WI38 (cell line): ENCODE results near the gene SCARB1.

Experiments used
- H3K4me3 ChIP-seq: 2 replicates; pipeline ENCODE4 v1.5.1; 2011; ENCODE audit warnings: low read depth, mild to moderate bottlenecking, control low read depth, low read length
- TF ChIP-seq, protein P1 (sequence below): IDR thresholded peaks from 2 replicates; pipeline ENCODE4 v1.5.1; 2012; ENCODE audit warnings: low read depth, mild to moderate bottlenecking, control low read depth, low read length

The SCARB1 gene

DNA sequence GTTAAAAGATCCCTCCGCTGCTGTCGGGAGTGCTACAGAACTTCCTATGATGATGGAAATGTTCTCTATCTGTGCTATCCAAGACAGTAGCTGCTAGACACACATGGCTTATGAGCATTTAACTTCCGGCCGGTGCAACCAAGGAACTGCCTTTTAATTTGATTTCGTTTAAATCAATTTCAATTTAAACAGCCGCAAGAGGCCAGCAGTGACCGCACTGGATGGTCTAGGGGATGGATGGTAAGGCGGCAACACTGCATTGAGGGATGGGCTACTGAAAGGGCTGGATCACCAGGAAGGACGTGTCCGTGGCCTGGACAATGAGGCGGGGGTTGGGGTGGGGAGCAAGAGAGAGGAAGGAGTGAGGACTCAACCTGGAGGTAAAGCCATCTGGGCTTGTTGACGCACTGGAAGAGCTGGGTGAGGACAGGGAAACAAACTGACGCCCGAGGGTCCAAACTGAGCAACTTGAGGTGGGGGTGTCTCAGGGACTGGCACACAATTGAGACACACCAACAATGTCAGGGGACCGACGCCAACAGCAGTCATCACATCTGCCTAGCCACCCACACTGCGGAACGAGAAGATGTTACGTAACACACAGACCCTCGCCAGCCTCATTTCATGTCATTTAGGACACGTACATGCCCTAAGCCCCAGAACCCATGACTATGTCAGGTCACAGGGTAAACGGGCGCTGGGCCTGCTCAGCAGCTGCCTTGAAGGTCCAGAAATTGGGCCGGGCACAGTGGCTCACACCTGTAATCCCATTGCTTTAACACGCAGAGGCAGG is 57.6 kb downstream of the SCARB1 start:
- H3K4me3 ChIP-seq: no peak overlapping the region
- TF ChIP-seq, protein P1, sequence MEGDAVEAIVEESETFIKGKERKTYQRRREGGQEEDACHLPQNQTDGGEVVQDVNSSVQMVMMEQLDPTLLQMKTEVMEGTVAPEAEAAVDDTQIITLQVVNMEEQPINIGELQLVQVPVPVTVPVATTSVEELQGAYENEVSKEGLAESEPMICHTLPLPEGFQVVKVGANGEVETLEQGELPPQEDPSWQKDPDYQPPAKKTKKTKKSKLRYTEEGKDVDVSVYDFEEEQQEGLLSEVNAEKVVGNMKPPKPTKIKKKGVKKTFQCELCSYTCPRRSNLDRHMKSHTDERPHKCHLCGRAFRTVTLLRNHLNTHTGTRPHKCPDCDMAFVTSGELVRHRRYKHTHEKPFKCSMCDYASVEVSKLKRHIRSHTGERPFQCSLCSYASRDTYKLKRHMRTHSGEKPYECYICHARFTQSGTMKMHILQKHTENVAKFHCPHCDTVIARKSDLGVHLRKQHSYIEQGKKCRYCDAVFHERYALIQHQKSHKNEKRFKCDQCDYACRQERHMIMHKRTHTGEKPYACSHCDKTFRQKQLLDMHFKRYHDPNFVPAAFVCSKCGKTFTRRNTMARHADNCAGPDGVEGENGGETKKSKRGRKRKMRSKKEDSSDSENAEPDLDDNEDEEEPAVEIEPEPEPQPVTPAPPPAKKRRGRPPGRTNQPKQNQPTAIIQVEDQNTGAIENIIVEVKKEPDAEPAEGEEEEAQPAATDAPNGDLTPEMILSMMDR: no peak

DNA sequence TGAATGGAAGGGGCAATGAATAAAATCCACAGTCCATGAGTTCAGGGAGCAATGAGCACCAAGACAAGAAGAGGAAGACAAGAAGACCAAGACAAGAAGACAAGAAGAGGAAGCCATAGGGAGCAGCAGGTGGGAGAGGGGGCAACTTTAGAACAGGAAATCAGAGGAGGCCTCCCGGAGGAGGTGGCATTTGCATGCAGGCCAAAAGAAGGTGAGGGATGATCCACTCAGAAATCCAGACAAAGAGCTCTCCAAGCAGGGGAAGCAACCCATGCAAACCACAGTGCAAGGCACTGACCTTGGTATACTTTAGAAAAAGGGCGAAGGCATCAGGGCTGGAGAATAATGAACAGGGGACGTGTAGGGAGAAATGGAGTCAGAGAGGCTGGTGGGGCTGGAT is 58.6 kb downstream of the SCARB1 start:
- TF ChIP-seq, protein P1: no peak
- no peak overlapping the region for H3K4me3 ChIP-seq

DNA sequence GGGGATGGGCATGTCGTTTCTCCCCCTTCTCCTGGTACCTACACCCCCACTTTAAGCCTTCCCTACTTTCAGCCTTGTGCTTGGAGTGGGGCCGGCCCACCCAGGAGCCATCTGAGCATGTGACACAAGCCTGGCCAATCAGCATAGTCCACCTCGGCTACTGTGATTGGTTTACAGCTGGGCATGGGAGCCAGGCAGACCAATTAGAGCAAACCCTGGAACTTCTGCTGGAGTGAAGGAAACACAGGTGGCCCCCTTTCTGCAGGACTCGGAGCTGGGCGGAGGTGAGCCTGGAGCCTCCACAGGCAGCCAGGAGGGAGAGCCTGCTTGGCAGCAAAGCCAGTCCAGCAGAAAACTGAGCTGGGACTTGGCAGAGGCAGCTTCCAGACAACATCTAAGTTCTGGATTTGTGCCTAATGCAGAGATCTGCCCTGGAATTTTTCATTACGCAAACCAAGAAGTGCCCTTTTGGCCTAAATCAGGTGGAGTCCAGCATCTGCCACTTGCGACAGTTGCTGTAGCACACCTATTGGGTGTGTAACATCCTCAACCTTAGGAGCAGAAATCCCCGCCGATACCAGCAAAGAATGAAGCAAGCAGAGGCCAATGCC is 59.5 kb downstream of the SCARB1 start:
- H3K4me3 ChIP-seq: no peak overlapping the region
- TF ChIP-seq, protein P1: no peak

DNA sequence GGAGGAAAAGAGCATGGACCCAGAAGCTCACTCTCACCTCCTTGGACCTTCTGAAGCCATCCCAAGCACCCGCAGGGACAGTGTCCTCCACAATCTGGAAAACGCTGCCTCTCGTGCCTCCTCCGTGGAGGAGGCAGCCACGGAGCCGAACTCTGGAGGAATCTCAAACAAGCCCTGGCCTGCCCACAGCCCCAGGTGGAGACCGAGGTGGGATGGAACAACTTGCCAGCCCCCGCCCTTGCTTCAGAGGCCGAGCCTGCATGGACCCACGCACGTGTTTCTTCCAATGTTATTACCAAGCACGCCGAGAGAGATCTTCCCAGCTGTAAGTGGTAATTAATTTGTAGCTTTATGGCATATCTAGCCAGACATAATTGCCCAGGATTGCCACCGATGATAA is 61.3 kb downstream of the SCARB1 start:
- no peak overlapping the region for H3K4me3 ChIP-seq
- TF ChIP-seq, protein P1: no peak

DNA sequence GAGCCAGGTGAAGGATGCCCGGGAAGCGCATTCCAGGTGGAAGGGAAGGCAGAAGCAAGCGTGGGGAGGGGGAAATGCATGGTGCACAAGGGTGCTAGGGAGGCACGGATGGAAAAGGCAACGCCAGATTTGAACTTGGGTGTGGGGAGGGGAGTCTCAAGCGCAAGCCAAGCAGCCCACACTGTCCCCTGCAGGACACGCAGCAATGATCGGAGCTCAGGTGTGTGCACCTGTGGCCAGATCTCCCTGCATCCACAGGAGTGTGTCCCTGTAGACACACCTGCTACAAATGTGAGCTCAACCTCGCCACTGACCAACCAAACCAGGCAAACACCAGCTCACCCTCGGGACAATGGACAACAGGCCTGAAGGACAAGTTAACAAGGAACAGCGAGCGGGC is 63.2 kb downstream of the SCARB1 start:
- no peak overlapping the region for H3K4me3 ChIP-seq
- TF ChIP-seq, protein P1: no peak

DNA sequence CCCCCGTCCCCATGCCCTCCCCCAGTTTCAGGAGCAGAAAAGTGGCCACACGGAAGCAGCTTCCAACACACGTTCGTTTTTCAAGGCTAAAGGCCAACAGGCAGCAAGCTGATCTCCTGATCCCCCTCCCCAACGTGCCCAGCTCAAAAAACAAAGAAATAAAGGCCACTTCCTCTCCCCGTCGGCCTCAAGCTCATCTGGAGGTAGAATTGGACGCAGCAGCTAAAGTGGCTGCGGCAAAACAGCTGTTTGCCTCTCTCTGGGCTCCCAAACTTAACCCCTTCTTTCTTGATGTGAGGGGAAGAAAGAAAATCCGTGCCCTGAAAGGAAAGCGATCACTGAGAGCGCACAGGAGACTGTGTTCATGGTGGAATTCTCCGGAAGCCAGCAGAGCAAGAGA is 66.3 kb downstream of the SCARB1 start:
- TF ChIP-seq, protein P1: no peak
- no peak overlapping the region for H3K4me3 ChIP-seq

DNA sequence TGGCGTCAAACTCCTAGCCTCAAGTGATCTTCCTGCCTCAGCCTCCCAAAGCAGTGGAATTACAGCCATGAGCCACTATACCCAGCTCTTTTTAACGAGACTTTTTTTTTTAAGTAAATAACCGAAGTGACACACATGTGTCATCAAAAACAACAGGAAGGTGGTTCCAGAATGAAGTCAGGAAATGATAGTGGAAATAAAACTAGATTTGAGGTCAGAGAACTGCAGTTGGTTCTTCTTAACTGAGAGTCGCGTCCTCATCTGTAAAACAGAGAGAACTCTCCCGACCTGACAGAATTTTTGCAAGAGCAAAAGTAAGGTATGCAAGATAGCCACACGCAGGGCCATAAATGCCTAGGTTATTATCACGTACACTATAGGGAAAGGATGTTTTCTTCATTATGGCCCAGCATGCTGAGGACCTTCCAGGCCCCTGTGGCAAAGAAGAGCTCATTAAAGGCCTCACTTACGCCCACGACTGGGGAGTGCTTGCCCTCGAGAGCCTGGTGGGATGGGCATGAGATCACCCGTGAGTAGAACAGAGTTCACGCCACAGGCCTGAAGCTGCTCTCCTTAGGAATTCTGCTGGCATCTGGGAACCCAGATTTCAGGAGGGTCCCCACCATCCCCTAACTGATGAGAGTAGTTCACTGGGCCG is 67.2 kb downstream of the SCARB1 start:
- TF ChIP-seq, protein P1: no peak
- H3K4me3 ChIP-seq: no peak overlapping the region
